ENCODE data around the gene PARP9. TPM values are rescaled to one million over a fixed set of nuclear protein-coding genes. Genes with fewer than 3 reads are reported as not detected.
A peak's percentile ranks its signal among the peaks of the same experiment; 100 is the strongest.
"Not testable (repeated sequence)": the region's sequence is repeated elsewhere in the genome, so short reads cannot be mapped to it uniquely, and the experiment has no call there.

The PARP9 gene
- total and polyA plus RNA-seq, 2 donors (not counting 1 experiment from before 2014, with no cell fraction given) = 19.6 to 31.2 TPM

- peak; percentile 22 for ATAC-seq (ENCODE audit: low read depth)
- H3K27me3 Mint-ChIP-seq = no peaks in the 10 kb centered on the region
- Histone ChIP-seq H3K9ac (ENCODE audit: low read length) (peak overlapping the region; percentile 0), H3K27ac (ENCODE audit: low read length in 2 of 2) (peak overlapping the region; percentile 66 to 78), H3K4me2 (replicated peaks; ENCODE audit: low read depth, low read length, poor library complexity, severe bottlenecking) (peak overlapping the region; percentile 24), H3K36me3 (replicated peaks in 1 of 2; ENCODE audit: control extremely low read depth in 1 of 2, control insufficient read depth in 1 of 2, extremely low read depth in 1 of 2, insufficient read depth in 2 of 2, low read length in 1 of 2) (peaks cover 2 to 36% of the 10 kb centered on the region in 2 experiments), H3K79me2 (ENCODE audit: control insufficient read depth, insufficient read depth, low read length) (peaks cover 54% of the 10 kb centered on the region), H4K20me1 (ENCODE audit: control insufficient read depth, insufficient read depth, low read length, poor library complexity, severe bottlenecking) (no peaks in the 10 kb centered on the region), H3K4me1 (ENCODE audit: control insufficient read depth in 2 of 2, insufficient read depth in 2 of 2, low read length in 2 of 2) (peaks cover 65 to 73% of the 10 kb centered on the region in 2 donors), H3K9me3 (ENCODE audit: control extremely low read depth in 1 of 3, control insufficient read depth in 2 of 3, insufficient read depth in 1 of 3, low read length in 2 of 3) (peaks cover 0 to 5% (median 2%) of the 10 kb centered on the region in 3 donors), H3K4me3 (ENCODE audit: control extremely low read depth in 1 of 5, extremely low read depth in 1 of 5, insufficient read depth in 1 of 5, low read depth in 2 of 5, low read length in 4 of 5) (no peak overlapping the region), H3K27me3 (replicated peaks in 1 of 4; ENCODE audit: control extremely low read depth in 1 of 4, control insufficient read depth in 3 of 4, insufficient read depth in 4 of 4, low read length in 3 of 4) (no peaks in the 10 kb centered on the region), H2AFZ (ENCODE audit: insufficient read depth, low read depth, low read length, poor library complexity, severe bottlenecking) (no peak overlapping the region)
- no peak for TF ChIP-seq CTCF (IDR thresholded peaks at IDR 0.05)
- TF ChIP-seq EZH2 (IDR thresholded peaks at IDR 0.05; ENCODE audit: borderline replicate concordance, insufficient read depth, low read depth, low read length, poor library complexity, severe bottlenecking) = no peak
- POLR2A ChIA-PET = interaction anchor here (1.5 kb wide), 1 partner anchor 116 kb away, joined by 4 read pairs; no protein-coding TSS in a partner anchor
- peaks cover 75% of the 10 kb centered on the region for H3K4me1 Mint-ChIP-seq
- DNase-seq = peak; percentile 73
- peak overlapping the region; percentile 93 for H3K27ac Mint-ChIP-seq
- no peaks in the 10 kb centered on the region for H3K9me3 Mint-ChIP-seq (ENCODE audit: insufficient read depth)
- CTCF ChIA-PET = interaction anchor here (3.2 to 5.9 kb wide), 2 partner anchors 9 to 106 kb away, joined by 19 to 28 read pairs; partner anchors contain the start of genes DTX3L and PARP9
- peak overlapping the region; percentile 20 for H3K4me3 Mint-ChIP-seq
- intact Hi-C loops (cut with micrococcal nuclease) = loop anchor here (2.0 kb wide), 1 partner anchor 16 kb away; no protein-coding TSS in a partner anchor
- 9% methylated on average over 1 of the region's 3 CpGs for WGBS (ENCODE audit: insufficient coverage)
Measured at GRCh38 chr3:122572940-122573412, 8.9 kb upstream of the PARP9 start.

DNA sequence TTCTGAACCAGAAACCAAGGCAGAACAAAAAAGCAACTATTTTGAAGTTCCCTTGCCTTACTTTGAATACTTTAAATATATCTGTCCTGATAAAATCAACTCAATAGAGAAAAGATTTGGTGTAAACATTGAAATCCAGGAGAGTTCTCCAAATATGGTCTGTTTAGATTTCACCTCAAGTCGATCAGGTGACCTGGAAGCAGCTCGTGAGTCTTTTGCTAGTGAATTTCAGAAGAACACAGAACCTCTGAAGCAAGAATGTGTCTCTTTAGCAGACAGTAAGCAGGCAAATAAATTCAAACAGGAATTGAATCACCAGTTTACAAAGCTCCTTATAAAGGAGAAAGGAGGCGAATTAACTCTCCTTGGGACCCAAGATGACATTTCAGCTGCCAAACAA lies 4.7 kb upstream of the PARP9 start:
- 80% methylated on average over 1 of the region's 3 CpGs for WGBS (ENCODE audit: insufficient coverage)
- H3K9ac ChIP-seq (ENCODE audit: low read length) = no peak overlapping the region
- H2AFZ ChIP-seq (ENCODE audit: insufficient read depth, low read depth, low read length, poor library complexity, severe bottlenecking) = no peak overlapping the region
- peaks cover 69% of the 10 kb centered on the region for H3K4me1 Mint-ChIP-seq
- ATAC-seq (ENCODE audit: low read depth) (no peak), DNase-seq (no peak)
- no peak overlapping the region for H3K4me3 ChIP-seq (ENCODE audit: control extremely low read depth in 1 of 5, extremely low read depth in 1 of 5, insufficient read depth in 1 of 5, low read depth in 2 of 5, low read length in 4 of 5)
- ChIA-PET POLR2A (interaction anchor here (1.2 kb wide), 1 partner anchor 48 kb away, joined by 3 read pairs; no protein-coding TSS in a partner anchor), CTCF (interaction anchor here (0.8 to 15.3 kb wide), 3 partner anchors 10 to 153 kb away, joined by 3 to 293 read pairs (median 3); partner anchors contain the start of gene PARP14)
- intact Hi-C loops (cut with micrococcal nuclease) = no loop called here
- H3K27ac ChIP-seq (ENCODE audit: low read length in 2 of 2) = peak overlapping the region in 1 of 2 donors; percentile 62
- no peak overlapping the region for H3K4me2 ChIP-seq (replicated peaks; ENCODE audit: low read depth, low read length, poor library complexity, severe bottlenecking)
- H3K27me3 Mint-ChIP-seq = no peaks in the 10 kb centered on the region
- TF ChIP-seq CTCF (IDR thresholded peaks at IDR 0.05) = no peak
- TF ChIP-seq EZH2 (IDR thresholded peaks at IDR 0.05; ENCODE audit: borderline replicate concordance, insufficient read depth, low read depth, low read length, poor library complexity, severe bottlenecking) = no peak
- peaks cover 0 to 5% (median 2%) of the 10 kb centered on the region in 3 donors for H3K9me3 ChIP-seq (ENCODE audit: control extremely low read depth in 1 of 3, control insufficient read depth in 2 of 3, insufficient read depth in 1 of 3, low read length in 2 of 3)
- no peaks in the 10 kb centered on the region for H3K9me3 Mint-ChIP-seq (ENCODE audit: insufficient read depth)
- no peaks in the 10 kb centered on the region for H4K20me1 ChIP-seq (ENCODE audit: control insufficient read depth, insufficient read depth, low read length, poor library complexity, severe bottlenecking)
- H3K27ac Mint-ChIP-seq = peak overlapping the region; percentile 57
- peaks cover 61% of the 10 kb centered on the region for H3K79me2 ChIP-seq (ENCODE audit: control insufficient read depth, insufficient read depth, low read length)
- peaks cover 54 to 71% of the 10 kb centered on the region in 2 donors for H3K4me1 ChIP-seq (ENCODE audit: control insufficient read depth in 2 of 2, insufficient read depth in 2 of 2, low read length in 2 of 2)
- H3K4me3 Mint-ChIP-seq = peak overlapping the region; percentile 40
- H3K27me3 ChIP-seq (replicated peaks in 1 of 4; ENCODE audit: control extremely low read depth in 1 of 4, control insufficient read depth in 3 of 4, insufficient read depth in 4 of 4, low read length in 3 of 4) = no peaks in the 10 kb centered on the region
- H3K36me3 ChIP-seq (replicated peaks in 1 of 2; ENCODE audit: control extremely low read depth in 1 of 2, control insufficient read depth in 1 of 2, extremely low read depth in 1 of 2, insufficient read depth in 2 of 2, low read length in 1 of 2) = peaks cover 1 to 56% of the 10 kb centered on the region in 2 experiments

- H3K9me3 Mint-ChIP-seq (ENCODE audit: insufficient read depth); intact Hi-C loops (cut with micrococcal nuclease); H3K9me3 ChIP-seq (ENCODE audit: control extremely low read depth in 1 of 3, control insufficient read depth in 2 of 3, insufficient read depth in 1 of 3, low read length in 2 of 3); H4K20me1 ChIP-seq (ENCODE audit: control insufficient read depth, insufficient read depth, low read length, poor library complexity, severe bottlenecking); H3K27me3 ChIP-seq (replicated peaks in 1 of 4; ENCODE audit: control extremely low read depth in 1 of 4, control insufficient read depth in 3 of 4, insufficient read depth in 4 of 4, low read length in 3 of 4); ATAC-seq (ENCODE audit: low read depth); H3K4me2 ChIP-seq (replicated peaks; ENCODE audit: low read depth, low read length, poor library complexity, severe bottlenecking); H3K4me3 ChIP-seq (ENCODE audit: control extremely low read depth in 1 of 5, extremely low read depth in 1 of 5, insufficient read depth in 1 of 5, low read depth in 2 of 5, low read length in 4 of 5); H3K9ac ChIP-seq (ENCODE audit: low read length); H3K27me3 Mint-ChIP-seq; H2AFZ ChIP-seq (ENCODE audit: insufficient read depth, low read depth, low read length, poor library complexity, severe bottlenecking); DNase-seq: not testable (repeated sequence)
- H3K4me3 Mint-ChIP-seq = peak overlapping the region; percentile 40
- peak overlapping the region; percentile 57 for H3K27ac Mint-ChIP-seq
- Histone ChIP-seq H3K36me3 (replicated peaks in 1 of 2; ENCODE audit: control extremely low read depth in 1 of 2, control insufficient read depth in 1 of 2, extremely low read depth in 1 of 2, insufficient read depth in 2 of 2, low read length in 1 of 2) (peaks cover 1 to 56% of the 10 kb centered on the region in 2 experiments), H3K4me1 (ENCODE audit: control insufficient read depth in 2 of 2, insufficient read depth in 2 of 2, low read length in 2 of 2) (peaks cover 54 to 71% of the 10 kb centered on the region in 2 donors), H3K27ac (ENCODE audit: low read length in 2 of 2) (peak overlapping the region in 1 of 2 donors; percentile 62), H3K79me2 (ENCODE audit: control insufficient read depth, insufficient read depth, low read length) (peaks cover 61% of the 10 kb centered on the region)
- peaks cover 68% of the 10 kb centered on the region for H3K4me1 Mint-ChIP-seq
- POLR2A ChIA-PET = interaction anchor here (1.2 kb wide), 1 partner anchor 49 kb away, joined by 3 read pairs; no protein-coding TSS in a partner anchor
- CTCF ChIA-PET = interaction anchor here (0.8 to 15.3 kb wide), 4 partner anchors 10 to 462 kb away, joined by 3 to 293 read pairs (median 3); partner anchors contain the start of gene PARP14
- no CpG with 5 or more reads among the region's 7 CpGs for WGBS (ENCODE audit: insufficient coverage)
Measured at GRCh38 chr3:122568131-122568530, 4.0 kb upstream of the PARP9 start.

Measured in B cell (primary cell).